T-helper 1 cell treated with Interleukin-12 subunit alpha and Interleukin-12 subunit beta and Interleukin-4 antibody, amounts not matched to agents 30 μg/mL and 1 μg/mL, for 36 hours (primary cell): ENCODE measurements around the gene SPG11.
A peak's percentile ranks its signal among the peaks of the same experiment; 100 is the strongest.
"Not testable (repeated sequence)": the region's sequence is repeated elsewhere in the genome, so short reads cannot be mapped to it uniquely, and the experiment has no call there.

Source experiments
- H3K27ac Mint-ChIP-seq: one replicate; pipeline ENCODE4 v1.8.0; 2021; ENCODE audit warnings: mild to moderate bottlenecking, mixed read lengths
- H3K27me3 Mint-ChIP-seq: one replicate; pipeline ENCODE4 v1.8.0; 2021; ENCODE audit warnings: low read depth, mixed read lengths
- H3K36me3 Mint-ChIP-seq: one replicate; pipeline ENCODE4 v1.8.0; 2021; ENCODE audit warnings: low read depth, mixed read lengths
- H3K4me1 Mint-ChIP-seq: one replicate; pipeline ENCODE4 v1.8.0; 2021; ENCODE audit warnings: low read depth, mixed read lengths
- H3K4me3 Mint-ChIP-seq: one replicate; pipeline ENCODE4 v1.8.0; 2021; ENCODE audit warnings: mild to moderate bottlenecking, moderate library complexity, mixed read lengths
- H3K9me3 Mint-ChIP-seq: one replicate; pipeline ENCODE4 v1.8.0; 2021; ENCODE audit warnings: mixed read lengths

Gene SPG11

GRCh38 chr15:44544745-44545144 lies 118.7 kb downstream of the SPG11 start:
- H3K36me3 Mint-ChIP-seq, result peaks cover 37% of the 10 kb centered on the region
- H3K27ac Mint-ChIP-seq, H3K27me3 Mint-ChIP-seq, H3K9me3 Mint-ChIP-seq, H3K4me3 Mint-ChIP-seq: not testable (repeated sequence)
- peaks cover 42% of the 10 kb centered on the region for H3K4me1 Mint-ChIP-seq

- no peak overlapping the region for H3K4me3 Mint-ChIP-seq
- no peaks in the 10 kb centered on the region for H3K9me3 Mint-ChIP-seq
- no peak overlapping the region for H3K27ac Mint-ChIP-seq
- no peaks in the 10 kb centered on the region for H3K27me3 Mint-ChIP-seq
- peaks cover 39% of the 10 kb centered on the region for H3K36me3 Mint-ChIP-seq
- peaks cover 50% of the 10 kb centered on the region for H3K4me1 Mint-ChIP-seq
Observed at GRCh38 chr15:44542596-44542995, 120.9 kb downstream of the SPG11 start.

DNA sequence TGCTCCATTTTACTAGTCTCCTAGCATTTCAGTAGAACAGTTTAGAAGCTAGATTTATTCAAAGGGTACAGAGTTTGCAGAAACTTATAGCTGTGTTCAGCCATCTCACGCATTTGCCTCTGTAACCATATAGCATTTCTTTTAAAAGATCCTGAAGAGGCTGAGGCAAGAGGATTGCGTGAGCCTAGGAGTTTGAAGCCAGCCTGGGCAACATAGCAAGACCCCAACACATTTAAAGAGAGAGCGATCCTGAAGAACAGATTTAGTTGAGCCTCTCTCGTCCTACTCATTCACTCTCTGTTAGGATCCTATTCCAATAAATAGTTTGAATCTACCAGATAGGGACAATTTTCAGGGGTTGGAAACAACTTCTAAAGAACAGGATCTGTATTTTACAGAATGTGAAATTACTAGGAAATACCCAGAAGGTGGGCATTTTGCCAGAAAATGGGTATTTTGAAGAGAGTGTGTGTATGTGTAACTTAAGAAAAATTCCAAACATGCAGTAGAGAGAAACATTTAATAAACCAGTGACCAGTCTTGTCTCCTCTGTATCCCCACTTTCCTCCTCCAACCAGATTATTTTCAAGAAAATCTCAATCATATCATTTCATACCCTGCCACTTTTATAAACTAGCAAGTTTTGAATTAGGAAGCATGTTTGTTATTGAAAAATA lies 122.0 kb downstream of the SPG11 start:
- Mint-ChIP-seq H3K27ac (no peak overlapping the region), H3K4me3 (no peak overlapping the region), H3K4me1 (peaks cover 45% of the 10 kb centered on the region), H3K36me3 (peaks cover 39% of the 10 kb centered on the region), H3K27me3 (no peaks in the 10 kb centered on the region), H3K9me3 (no peaks in the 10 kb centered on the region)

DNA sequence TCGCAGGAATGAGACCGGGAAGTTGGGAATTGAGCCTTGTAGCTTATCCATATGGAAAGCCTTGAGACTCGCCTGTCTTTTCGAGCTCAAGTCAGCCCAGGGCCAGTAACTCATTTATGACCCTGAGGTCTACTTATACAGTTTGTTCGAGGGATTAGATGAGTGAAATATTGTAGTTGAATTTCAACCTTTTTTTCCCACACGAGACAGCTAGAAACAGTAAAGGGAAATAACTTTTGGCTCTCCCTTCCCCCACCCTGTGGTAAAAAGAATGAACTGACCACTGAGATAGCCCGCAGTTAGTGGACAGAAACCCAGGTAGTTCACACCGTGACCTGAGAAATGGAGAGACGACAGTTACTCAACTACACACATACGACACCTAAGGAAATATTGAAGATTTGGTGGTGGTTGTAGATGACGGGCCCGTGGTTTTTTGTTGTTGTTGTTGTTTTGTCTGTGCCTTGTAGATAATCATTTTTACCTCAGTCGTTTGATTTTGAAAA lies 125.7 kb downstream of the SPG11 start:
- Mint-ChIP-seq H3K4me1 (peaks cover 39% of the 10 kb centered on the region), H3K4me3 (peak overlapping the region; percentile 87), H3K9me3 (no peaks in the 10 kb centered on the region), H3K36me3 (peaks cover 33% of the 10 kb centered on the region), H3K27me3 (no peaks in the 10 kb centered on the region), H3K27ac (peak overlapping the region; percentile 91)

DNA sequence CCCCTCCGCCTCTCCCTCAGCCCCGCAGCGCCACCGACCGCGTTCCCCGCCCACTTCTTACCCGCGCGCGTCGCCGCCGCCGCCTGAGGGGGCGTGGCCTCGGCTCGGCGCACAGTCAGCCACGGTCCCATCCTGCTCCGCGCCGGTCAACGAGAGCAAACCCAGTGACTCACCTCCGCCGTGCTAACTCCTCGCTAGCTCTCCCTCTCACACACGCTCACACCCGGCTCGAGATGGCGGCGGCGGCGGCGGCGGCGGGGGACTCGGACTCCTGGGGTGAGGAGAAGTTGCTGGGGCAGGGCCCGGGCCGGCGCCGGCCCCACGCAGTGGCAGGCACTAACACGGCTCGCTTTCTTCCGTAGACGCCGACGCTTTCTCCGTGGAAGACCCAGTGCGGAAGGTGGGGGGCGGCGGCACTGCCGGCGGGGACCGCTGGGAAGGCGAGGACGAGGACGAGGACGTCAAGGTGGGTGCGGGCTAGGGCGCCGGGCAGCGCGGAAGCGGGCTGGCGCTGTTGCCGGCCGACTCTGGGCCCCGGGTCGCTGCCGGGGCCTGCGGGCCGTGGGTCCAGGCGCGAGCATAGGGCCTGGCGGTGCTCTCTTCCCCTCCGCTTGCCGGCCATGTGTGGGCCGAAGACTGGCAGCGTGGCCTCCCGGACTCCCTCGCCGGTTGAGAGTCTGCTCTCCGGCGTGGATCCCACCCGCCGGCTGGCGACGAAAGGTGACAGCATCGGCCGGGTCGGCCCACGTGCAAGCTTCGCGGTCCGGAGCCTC lies 126.3 kb downstream of the SPG11 start, which contains the start of gene EIF3J:
Gene EIF3J, plus strand, starts transcription at position 186 of the 773 bp plus-strand sequence. Its CDS starts 48 bp downstream, at position 234.
- Mint-ChIP-seq H3K4me3 (peak within 1 kb of the TSS; percentile 87), H3K36me3 (peaks cover 29% of the 10 kb centered on the region), H3K27ac (peak within 1 kb of the TSS; percentile 91), H3K27me3 (no peaks in the 10 kb centered on the region), H3K9me3 (no peaks in the 10 kb centered on the region), H3K4me1 (peaks cover 36% of the 10 kb centered on the region)

- Mint-ChIP-seq H3K27ac (peak overlapping the region; percentile 89), H3K36me3 (peaks cover 24% of the 10 kb centered on the region), H3K9me3 (no peaks in the 10 kb centered on the region), H3K4me1 (peaks cover 29% of the 10 kb centered on the region), H3K4me3 (peak overlapping the region; percentile 87), H3K27me3 (no peaks in the 10 kb centered on the region)
Observed at GRCh38 chr15:44536302-44536961, 127.0 kb downstream of the SPG11 start.

DNA sequence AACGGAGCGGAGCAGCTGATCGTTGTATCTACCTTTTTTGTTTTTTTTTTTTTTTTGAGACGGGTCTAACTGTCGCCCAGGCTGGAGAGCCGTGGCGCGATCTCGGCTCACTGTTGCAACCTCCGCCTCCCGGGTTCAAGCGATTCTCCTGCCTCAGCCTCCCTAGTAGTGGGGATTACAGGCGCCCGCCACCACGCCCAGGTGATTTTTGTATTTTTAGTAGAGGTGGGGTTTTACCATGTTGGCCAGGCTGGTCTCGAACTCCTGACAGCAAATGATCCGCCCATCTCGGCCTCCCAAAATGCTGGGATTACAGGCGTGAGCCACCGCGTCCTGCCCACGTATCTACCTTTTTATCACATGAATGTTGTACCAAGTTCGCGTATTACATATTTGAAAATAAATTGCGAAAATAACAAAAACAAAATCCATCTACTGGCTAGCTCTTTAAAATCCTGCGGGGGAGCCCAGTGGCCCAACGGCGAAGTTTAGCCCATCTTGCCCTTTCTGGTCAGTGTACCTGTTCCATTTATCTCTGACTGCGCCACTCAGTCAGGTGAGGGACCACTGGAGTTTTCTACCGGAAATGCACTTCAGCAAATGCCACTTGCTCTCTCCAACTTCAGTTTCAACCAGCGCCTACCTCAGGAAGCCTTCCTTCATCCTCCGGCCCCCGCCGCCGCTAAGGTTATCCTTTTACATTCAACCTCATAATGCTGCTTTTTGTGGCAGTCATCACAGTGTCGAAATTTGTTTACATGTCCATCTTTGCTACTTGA lies 127.8 kb downstream of the SPG11 start:
- H3K4me3 Mint-ChIP-seq, result peak overlapping the region; percentile 87
- no peaks in the 10 kb centered on the region for H3K27me3 Mint-ChIP-seq
- peaks cover 20% of the 10 kb centered on the region for H3K36me3 Mint-ChIP-seq
- H3K9me3 Mint-ChIP-seq, result no peaks in the 10 kb centered on the region
- peak overlapping the region; percentile 89 for H3K27ac Mint-ChIP-seq
- peaks cover 23% of the 10 kb centered on the region for H3K4me1 Mint-ChIP-seq

GRCh38 chr15:44535092-44535491 lies 128.4 kb downstream of the SPG11 start:
- no peaks in the 10 kb centered on the region for H3K9me3 Mint-ChIP-seq
- H3K4me1 Mint-ChIP-seq, result peaks cover 20% of the 10 kb centered on the region
- H3K27ac Mint-ChIP-seq, result peak overlapping the region; percentile 35
- peaks cover 16% of the 10 kb centered on the region for H3K36me3 Mint-ChIP-seq
- H3K27me3 Mint-ChIP-seq, result no peaks in the 10 kb centered on the region
- peak overlapping the region; percentile 70 for H3K4me3 Mint-ChIP-seq

DNA sequence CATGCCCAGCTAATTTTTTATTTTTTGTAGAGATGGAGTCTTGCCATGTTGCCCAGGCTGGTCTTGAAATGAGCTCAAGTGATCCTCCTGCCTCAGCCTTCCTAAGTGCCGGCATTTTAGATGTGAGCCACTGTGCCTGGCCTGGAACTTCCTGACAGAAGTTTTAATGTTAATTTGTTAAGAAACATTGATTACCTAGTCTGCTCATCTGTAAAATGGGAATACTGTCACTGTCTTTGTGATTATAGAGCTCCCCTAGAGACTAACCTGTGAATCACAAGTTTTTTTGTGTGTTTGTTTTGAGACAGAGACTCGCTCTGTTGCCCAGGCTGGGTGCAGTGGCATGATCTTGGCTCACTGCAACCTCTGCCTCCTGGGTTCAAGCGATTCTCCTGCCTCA lies 130.8 kb downstream of the SPG11 start:
- H3K4me3 Mint-ChIP-seq, result no peak overlapping the region
- H3K36me3 Mint-ChIP-seq, result peaks cover 10% of the 10 kb centered on the region
- no peaks in the 10 kb centered on the region for H3K27me3 Mint-ChIP-seq
- H3K9me3 Mint-ChIP-seq, result no peaks in the 10 kb centered on the region
- H3K4me1 Mint-ChIP-seq, result peaks cover 13% of the 10 kb centered on the region
- H3K27ac Mint-ChIP-seq, result no peak overlapping the region

DNA sequence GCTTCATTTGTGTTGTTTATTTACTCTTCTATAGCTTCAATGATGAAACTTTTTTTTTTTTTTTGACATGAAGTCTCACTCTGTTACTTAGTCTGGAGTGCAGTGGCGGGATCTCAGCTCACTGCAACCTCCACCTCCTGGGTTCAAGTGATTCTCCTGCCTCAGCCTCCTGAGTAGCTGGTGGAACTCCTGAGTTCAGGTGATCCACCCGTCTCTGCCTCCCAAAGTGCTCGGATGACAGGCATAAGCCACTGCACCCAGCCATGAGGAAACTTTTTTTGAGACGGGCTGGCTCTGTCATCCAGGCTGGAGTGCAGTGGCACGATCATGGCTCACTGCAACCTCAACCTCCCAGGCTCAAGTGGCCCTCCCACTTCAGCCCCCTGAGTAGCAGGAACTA lies 131.2 kb downstream of the SPG11 start:
- Mint-ChIP-seq H3K36me3 (peaks cover 12% of the 10 kb centered on the region), H3K4me1 (peaks cover 13% of the 10 kb centered on the region)
- not testable (repeated sequence) for H3K27ac Mint-ChIP-seq, H3K27me3 Mint-ChIP-seq, H3K4me3 Mint-ChIP-seq, H3K9me3 Mint-ChIP-seq

DNA sequence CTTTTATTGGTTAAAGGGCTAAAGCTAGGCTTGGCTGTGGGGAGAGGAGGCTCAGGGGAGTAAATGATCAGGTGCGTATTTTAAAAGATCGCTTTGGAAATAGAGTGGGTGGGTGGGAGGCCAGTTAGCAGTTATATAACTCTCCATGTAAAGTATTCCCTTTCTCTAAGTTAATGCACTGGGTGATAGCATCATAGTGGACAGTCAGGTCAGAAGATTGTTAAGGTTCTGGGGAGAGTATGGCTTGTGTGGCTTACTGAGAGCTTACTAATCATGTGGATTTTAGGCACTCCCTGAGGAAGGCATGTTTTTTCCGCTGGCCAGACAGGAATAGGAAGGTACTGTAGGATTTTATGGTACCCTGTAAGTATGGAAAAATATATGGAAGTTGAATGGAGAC lies 132.8 kb downstream of the SPG11 start:
- Mint-ChIP-seq H3K4me3 (no peak overlapping the region), H3K36me3 (peaks cover 18% of the 10 kb centered on the region), H3K27ac (no peak overlapping the region), H3K27me3 (no peaks in the 10 kb centered on the region), H3K9me3 (no peaks in the 10 kb centered on the region), H3K4me1 (peaks cover 8% of the 10 kb centered on the region)

- H3K9me3 Mint-ChIP-seq, result no peaks in the 10 kb centered on the region
Observed at GRCh38 chr15:44529864-44530604, 133.4 kb downstream of the SPG11 start.

GRCh38 chr15:44527241-44527640 lies 136.2 kb downstream of the SPG11 start:
- Mint-ChIP-seq H3K27ac (no peak overlapping the region), H3K9me3 (no peaks in the 10 kb centered on the region), H3K4me1 (peaks cover 2% of the 10 kb centered on the region), H3K36me3 (peaks cover 20% of the 10 kb centered on the region), H3K4me3 (no peak overlapping the region), H3K27me3 (no peaks in the 10 kb centered on the region)

More at GRCh38 chr15:44529864-44530604, 133.4 kb downstream of the SPG11 start:
- H3K27ac Mint-ChIP-seq, result no peak overlapping the region
- no peaks in the 10 kb centered on the region for H3K27me3 Mint-ChIP-seq
- no peak overlapping the region for H3K4me3 Mint-ChIP-seq
- peaks cover 6% of the 10 kb centered on the region for H3K4me1 Mint-ChIP-seq
- peaks cover 16% of the 10 kb centered on the region for H3K36me3 Mint-ChIP-seq
